HG02852 (cell line): ENCODE data around the gene GSX2.
A peak's percentile ranks its signal among the peaks of the same experiment; 100 is the strongest.
"Not testable (repeated sequence)": the region's sequence is repeated elsewhere in the genome, so short reads cannot be mapped to it uniquely, and the experiment has no call there.

Experiments used
- ATAC-seq: cut with Tn5 transposase; IDR thresholded peaks from one replicate; pipeline ENCODE4 v1.9.1; 2021; ENCODE audit warnings: mild to moderate bottlenecking, moderate library complexity; ENCODE audit not compliant: unreplicated experiment

GSX2 gene

GRCh38 chr4:54099748-54100574 lies at the start of gene GSX2:
TSS of gene GSX2 (plus strand) at chr4:54100163. CDS start at chr4:54100345, 182 bp downstream.
- no peak for ATAC-seq

- ATAC-seq, result no peak
Measured at GRCh38 chr4:54050214-54050904, 49.6 kb upstream of the GSX2 start.

- not testable (repeated sequence) for ATAC-seq
Measured at GRCh38 chr4:54053322-54053721, 46.6 kb upstream of the GSX2 start.

GRCh38 chr4:54054501-54054900 lies 45.5 kb upstream of the GSX2 start:
- ATAC-seq, result no peak

- ATAC-seq, result no peak
Measured at GRCh38 chr4:54055494-54055893, 44.5 kb upstream of the GSX2 start.

- no peak for ATAC-seq
Measured at GRCh38 chr4:54056360-54056759, 43.6 kb upstream of the GSX2 start.

GRCh38 chr4:54058171-54058570 lies 41.8 kb upstream of the GSX2 start:
- peak; percentile 54 for ATAC-seq

- no peak for ATAC-seq
Measured at GRCh38 chr4:54060116-54060515, 39.8 kb upstream of the GSX2 start.

- ATAC-seq, result no peak
Measured at GRCh38 chr4:54061067-54061466, 38.9 kb upstream of the GSX2 start.

GRCh38 chr4:54061873-54062272 lies 38.1 kb upstream of the GSX2 start:
- no peak for ATAC-seq

GRCh38 chr4:54062392-54062791 lies 37.6 kb upstream of the GSX2 start:
- ATAC-seq, result no peak

- ATAC-seq, result no peak
Measured at GRCh38 chr4:54063229-54063628, 36.7 kb upstream of the GSX2 start.

- peak; percentile 24 for ATAC-seq
Measured at GRCh38 chr4:54063737-54064316, 36.1 kb upstream of the GSX2 start.

GRCh38 chr4:54064317-54065111 lies 35.4 kb upstream of the GSX2 start, which contains the start of gene CHIC2:
TSS of gene CHIC2 (minus strand) at chr4:54064605. CDS start at chr4:54064300, 305 bp downstream.
- peak; percentile 96 for ATAC-seq

- no peak for ATAC-seq
Measured at GRCh38 chr4:54065282-54066087, 34.5 kb upstream of the GSX2 start.

- no peak for ATAC-seq
Measured at GRCh38 chr4:54066088-54066415, 33.9 kb upstream of the GSX2 start.

GRCh38 chr4:54066718-54067129 lies 33.2 kb upstream of the GSX2 start:
- no peak for ATAC-seq

GRCh38 chr4:54067166-54067565 lies 32.8 kb upstream of the GSX2 start:
- ATAC-seq, result no peak

GRCh38 chr4:54073271-54073880 lies 26.6 kb upstream of the GSX2 start:
- no peak for ATAC-seq

GRCh38 chr4:54074381-54074780 lies 25.6 kb upstream of the GSX2 start:
- no peak for ATAC-seq
